Ascending aorta (tissue), 2 donors: Measurements from ENCODE around the gene TMEM132C. TPM values are rescaled to one million over a fixed set of nuclear protein-coding genes. Genes with fewer than 3 reads are reported as not detected.
A peak's percentile ranks its signal among the peaks of the same experiment; 100 is the strongest.
"Not testable (repeated sequence)": the region's sequence is repeated elsewhere in the genome, so short reads cannot be mapped to it uniquely, and the experiment has no call there.

Source experiments
- DNase-seq, 2 donors: peaks; one replicate each; pipeline ENCODE4 v3.0.0-alpha.2; 2019; ENCODE audit warnings: low spot score in 2 of 2
- H3K27ac ChIP-seq, 2 donors: fragments of 200-600 bp; sonication (generic); one replicate each; pipeline ENCODE4 v1.5.1; 2016 to 2017; ENCODE audit warnings: mild to moderate bottlenecking in 1 of 2
- H3K27me3 ChIP-seq: fragments of 200-600 bp; sonication (generic); one replicate; pipeline ENCODE4 v1.5.1; 2017
- H3K36me3 ChIP-seq, 2 donors: fragments of 200-600 bp; sonication (generic); one replicate each; pipeline ENCODE4 v1.5.1; 2016
- H3K4me1 ChIP-seq, 2 donors: fragments of 200-600 bp; sonication (generic); one replicate each; pipeline ENCODE4 v1.5.1; 2016 to 2017; ENCODE audit warnings: mild to moderate bottlenecking in 1 of 2
- H3K4me3 ChIP-seq, 2 donors: fragments of 200-600 bp; sonication (generic); one replicate each; pipeline ENCODE4 v1.5.1; 2016 to 2017; ENCODE audit warnings: mild to moderate bottlenecking in 1 of 2
- H3K9me3 ChIP-seq, 2 donors: fragments of 200-600 bp; sonication (generic); one replicate each; pipeline ENCODE4 v1.5.1; 2016
- intact Hi-C: fragments of 100-400 bp; cut with DNase I; formaldehyde crosslinking; loops from one replicate; pipeline ENCODE4 v1.15.1; 2023
- total RNA-seq: library from RNA; depleted of rRNA; stranded (reverse); fragments of >200 nt; gene quantifications from one replicate; pipeline ENCODE4 v1.1.0, GENCODE V29; 2016
- TF ChIP-seq, protein P1 (sequence below), 3 experiments: fragments of 200-600 bp in 2 of 3; fragments of 450-650 bp in 1 of 3; sonication (generic) in 2 of 3; IDR thresholded peaks; one replicate each; pipeline ENCODE4 v1.5.1; 2016 to 2019; ENCODE audit warnings: antibody characterized with exemption in 3 of 3, mild to moderate bottlenecking in 1 of 3, moderate library complexity in 1 of 3

The TMEM132C gene
- total RNA-seq, 1 donor from 2014 or later, result 0.96 TPM

DNA sequence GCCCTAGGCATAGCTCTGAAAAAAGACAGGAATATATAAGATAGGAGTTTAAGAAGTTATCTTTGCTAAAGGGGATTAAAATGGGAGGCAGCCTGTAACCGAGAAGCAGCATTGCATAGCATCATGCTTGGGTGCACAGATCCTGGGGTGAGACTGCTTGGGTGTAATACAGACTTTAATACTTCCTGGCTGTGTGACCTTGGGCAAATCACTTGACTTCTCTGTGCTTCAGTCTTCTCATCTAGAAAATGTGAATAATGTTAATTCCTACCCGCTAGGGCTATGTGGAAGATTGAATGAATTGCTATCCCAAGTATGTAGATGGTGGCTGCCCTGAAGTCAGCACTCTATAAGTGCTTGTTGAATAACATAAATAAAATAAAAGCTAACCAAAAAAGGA is 204.5 kb downstream of the TMEM132C start:
- intact Hi-C loops, result no loop called here
- TF ChIP-seq, protein P1, sequence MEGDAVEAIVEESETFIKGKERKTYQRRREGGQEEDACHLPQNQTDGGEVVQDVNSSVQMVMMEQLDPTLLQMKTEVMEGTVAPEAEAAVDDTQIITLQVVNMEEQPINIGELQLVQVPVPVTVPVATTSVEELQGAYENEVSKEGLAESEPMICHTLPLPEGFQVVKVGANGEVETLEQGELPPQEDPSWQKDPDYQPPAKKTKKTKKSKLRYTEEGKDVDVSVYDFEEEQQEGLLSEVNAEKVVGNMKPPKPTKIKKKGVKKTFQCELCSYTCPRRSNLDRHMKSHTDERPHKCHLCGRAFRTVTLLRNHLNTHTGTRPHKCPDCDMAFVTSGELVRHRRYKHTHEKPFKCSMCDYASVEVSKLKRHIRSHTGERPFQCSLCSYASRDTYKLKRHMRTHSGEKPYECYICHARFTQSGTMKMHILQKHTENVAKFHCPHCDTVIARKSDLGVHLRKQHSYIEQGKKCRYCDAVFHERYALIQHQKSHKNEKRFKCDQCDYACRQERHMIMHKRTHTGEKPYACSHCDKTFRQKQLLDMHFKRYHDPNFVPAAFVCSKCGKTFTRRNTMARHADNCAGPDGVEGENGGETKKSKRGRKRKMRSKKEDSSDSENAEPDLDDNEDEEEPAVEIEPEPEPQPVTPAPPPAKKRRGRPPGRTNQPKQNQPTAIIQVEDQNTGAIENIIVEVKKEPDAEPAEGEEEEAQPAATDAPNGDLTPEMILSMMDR (IDR thresholded peaks at IDR 0.05), result no peak

DNA sequence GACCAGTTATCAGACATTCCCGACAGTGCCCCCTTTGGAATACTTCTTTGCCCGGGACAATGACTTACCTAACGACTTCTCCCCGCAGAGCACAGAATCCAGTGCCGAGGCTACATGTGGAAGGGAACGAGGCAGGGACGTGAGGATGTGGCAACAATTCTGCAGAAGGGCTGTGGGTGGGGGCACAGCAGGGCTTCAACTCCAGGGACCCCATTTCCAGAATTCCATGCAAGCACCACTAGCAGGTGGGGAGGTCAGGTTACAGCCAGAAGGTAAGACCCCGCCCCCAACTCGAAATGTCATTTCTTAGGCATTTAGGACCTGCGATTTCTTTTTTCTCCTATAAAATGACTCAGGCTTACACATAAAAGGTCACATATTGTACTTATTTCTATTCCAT is 207.9 kb downstream of the TMEM132C start:
- no peaks in the 10 kb centered on the region for H3K9me3 ChIP-seq
- TF ChIP-seq, protein P1 (IDR thresholded peaks at IDR 0.05), result no peak
- H3K4me3 ChIP-seq, result no peak overlapping the region
- intact Hi-C loops, result no loop called here
- no peaks in the 10 kb centered on the region for H3K4me1 ChIP-seq
- no peak overlapping the region for H3K27ac ChIP-seq
- peak in 1 of 2 donors; percentile 8 for DNase-seq
- H3K27me3 ChIP-seq, result no peaks in the 10 kb centered on the region
- H3K36me3 ChIP-seq, result no peaks in the 10 kb centered on the region

More for the DNA sequence above, 204.5 kb downstream of the TMEM132C start:
- Histone ChIP-seq H3K36me3 (no peaks in the 10 kb centered on the region), H3K27me3 (no peaks in the 10 kb centered on the region), H3K4me3 (no peak overlapping the region), H3K27ac (no peak overlapping the region), H3K9me3 (no peaks in the 10 kb centered on the region), H3K4me1 (no peaks in the 10 kb centered on the region)
- no peak for DNase-seq

GRCh38 chr12:128476266-128476665 is 209.3 kb downstream of the TMEM132C start:
- H3K27me3 ChIP-seq, result no peaks in the 10 kb centered on the region
- H3K9me3 ChIP-seq, result no peaks in the 10 kb centered on the region
- H3K4me3 ChIP-seq, result no peak overlapping the region
- intact Hi-C loops, result no loop called here
- peak in 1 of 2 donors; percentile 44 for DNase-seq
- H3K36me3 ChIP-seq, result no peaks in the 10 kb centered on the region
- no peak overlapping the region for H3K27ac ChIP-seq
- H3K4me1 ChIP-seq, result no peaks in the 10 kb centered on the region
- TF ChIP-seq, protein P1 (IDR thresholded peaks at IDR 0.05), result no peak

GRCh38 chr12:128483526-128484255 is 216.7 kb downstream of the TMEM132C start:
- peak in 1 of 2 donors; percentile 1 for DNase-seq
- no peaks in the 10 kb centered on the region for H3K9me3 ChIP-seq
- no peak overlapping the region for H3K27ac ChIP-seq
- H3K4me1 ChIP-seq, result no peaks in the 10 kb centered on the region
- H3K27me3 ChIP-seq, result no peaks in the 10 kb centered on the region
- intact Hi-C loops, result no loop called here
- H3K36me3 ChIP-seq, result no peaks in the 10 kb centered on the region
- TF ChIP-seq, protein P1 (IDR thresholded peaks at IDR 0.05), result no peak
- no peak overlapping the region for H3K4me3 ChIP-seq

DNA sequence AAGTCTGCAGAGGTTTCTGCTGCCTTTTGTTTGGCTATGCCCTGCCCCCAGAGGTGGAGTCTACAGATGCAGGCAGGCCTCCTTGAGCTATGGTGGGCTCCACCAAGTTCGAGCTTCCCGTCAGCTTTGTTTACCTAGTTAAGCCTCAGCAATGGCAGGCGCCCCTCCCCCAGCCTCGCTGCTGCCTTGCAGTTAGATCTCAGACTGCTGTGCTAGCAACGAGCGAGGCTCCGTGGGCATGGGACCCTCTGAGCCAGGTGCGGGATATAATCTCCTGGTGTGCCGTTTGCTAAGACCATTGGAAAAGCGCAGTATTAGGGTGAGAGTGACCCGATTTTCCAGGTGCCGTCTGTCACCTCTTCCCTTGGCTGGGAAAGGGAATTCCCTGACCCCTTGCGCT is 230.4 kb downstream of the TMEM132C start:
- intact Hi-C loops, H3K4me3 ChIP-seq, H3K4me1 ChIP-seq, H3K27ac ChIP-seq, H3K27me3 ChIP-seq, H3K9me3 ChIP-seq, DNase-seq, H3K36me3 ChIP-seq: not testable (repeated sequence)

GRCh38 chr12:128507470-128507869 is 240.5 kb downstream of the TMEM132C start:
- H3K4me1 ChIP-seq, result no peaks in the 10 kb centered on the region
- intact Hi-C loops, result no loop called here
- H3K27ac ChIP-seq, result no peak overlapping the region
- no peaks in the 10 kb centered on the region for H3K27me3 ChIP-seq
- no peak overlapping the region for H3K4me3 ChIP-seq
- TF ChIP-seq, protein P1 (IDR thresholded peaks at IDR 0.05), result no peak
- H3K36me3 ChIP-seq, result no peaks in the 10 kb centered on the region
- peak in 1 of 2 donors; percentile 9 for DNase-seq
- H3K9me3 ChIP-seq, result no peaks in the 10 kb centered on the region
